SK-N-SH (cell line): Measurements from ENCODE around the gene PTOV1.

ENCODE experiments used
- CTCF ChIP-seq: fragments of 200-600 bp; sonication (generic); IDR thresholded peaks from 2 replicates; pipeline ENCODE4 v1.6.1; 2017; ENCODE audit warnings: antibody characterized with exemption, mild to moderate bottlenecking, moderate library complexity
- EP300 ChIP-seq, 2 experiments: IDR thresholded peaks; 2 replicates each; pipeline versions ENCODE4 v1.4.0 to v1.6.1; 2012; ENCODE audit warnings: borderline replicate concordance in 1 of 2, low read depth in 1 of 2, low read length in 1 of 2
- EZH2phosphoT487 ChIP-seq: fragments of 200-600 bp; sonication (generic); IDR thresholded peaks from 2 replicates; pipeline ENCODE4 v1.6.1; 2017; ENCODE audit warnings: low read depth, mixed run types, mild to moderate bottlenecking, antibody characterized with exemption, moderate library complexity, borderline replicate concordance
- FOXJ3 ChIP-seq: sonication (generic); formaldehyde crosslinking; IDR thresholded peaks from 2 replicates; pipeline ENCODE4 v1.5.1; 2020; ENCODE audit warnings: mild to moderate bottlenecking, missing genetic modification reagents
- FOXM1 ChIP-seq: IDR thresholded peaks from 2 replicates; pipeline ENCODE4 v1.4.0; 2012; ENCODE audit warnings: low read depth, mild to moderate bottlenecking
- MEF2A ChIP-seq: IDR thresholded peaks from 2 replicates; pipeline ENCODE4 v1.4.0; 2012; ENCODE audit warnings: low read depth, borderline replicate concordance
- POLR2AphosphoS5 ChIP-seq: IDR thresholded peaks from 2 replicates; pipeline ENCODE4 v1.6.1; 2012; ENCODE audit warnings: low read depth, low read length
- RAD21 ChIP-seq: IDR thresholded peaks from 2 replicates; pipeline ENCODE4 v1.6.1; 2012; ENCODE audit warnings: mild to moderate bottlenecking, low read length
- RCOR1 ChIP-seq: fragments of 150-350 bp; IDR thresholded peaks from 2 replicates; pipeline ENCODE4 v1.6.1; 2017; ENCODE audit warnings: antibody characterized with exemption, low read length
- RFX5 ChIP-seq: IDR thresholded peaks from 2 replicates; pipeline ENCODE4 v1.6.1; 2012; ENCODE audit warnings: mild to moderate bottlenecking, improper control_type of control experiment, low read length
- TCF12 ChIP-seq: IDR thresholded peaks from 2 replicates; pipeline ENCODE4 v1.4.0; 2012
- YY1 ChIP-seq: IDR thresholded peaks from 2 replicates; pipeline ENCODE4 v1.4.0; 2012; ENCODE audit warnings: low read depth, mild to moderate bottlenecking

GRCh38 chr19:49864890-49865289 is 13.9 kb downstream of the PTOV1 start:
- TF ChIP-seq MEF2A = no peak
- no peak for TF ChIP-seq YY1
- no peak for TF ChIP-seq RFX5
- TF ChIP-seq RAD21 = no peak
- TF ChIP-seq FOXM1 = no peak
- no peak for TF ChIP-seq CTCF
- no peak for TF ChIP-seq FOXJ3 (CRISPR knock-in tag)
- no peak for TF ChIP-seq EZH2phosphoT487
- no peak for TF ChIP-seq TCF12
- no peak for TF ChIP-seq RCOR1
- TF ChIP-seq EP300 (IDR thresholded peaks at IDR 0.05; ENCODE audit: borderline replicate concordance in 1 of 2, low read depth in 1 of 2, low read length in 1 of 2) = no peak
- no peak for TF ChIP-seq POLR2AphosphoS5
